H1 (cell line): ENCODE results near the gene TMEM236. TPM values are rescaled to one million over a fixed set of nuclear protein-coding genes. Genes with fewer than 3 reads are reported as not detected.

ENCODE experiments used
- CTCF ChIA-PET: fragments of 300-600 bp; sonication (Branson Sonifier 250); formaldehyde crosslinking; loops from one replicate; lab custom pipeline; 2021; ENCODE audit not compliant: partially characterized antibody; lab: Charles Lee
- POLR2A ChIA-PET: fragments of 300-600 bp; sonication (Branson Sonifier 250); formaldehyde crosslinking; loops from one replicate; lab custom pipeline; 2021; ENCODE audit warnings: inconsistent platforms; ENCODE audit not compliant: partially characterized antibody; lab: Charles Lee
- DNase-seq, 2 experiments: peaks; one replicate each; pipeline versions ENCODE4 v3.0.0 to v3.0.0-alpha.2; 2010 to 2022; ENCODE audit warnings: low spot score in 2 of 2, low read depth in 1 of 2, mixed read lengths in 1 of 2
- FAIRE-seq: peaks from 2 replicates; lab custom pipeline; 2011; peaks lifted over from hg19 to GRCh38; lab: Jason Lieb, UNC
- H2AFZ ChIP-seq: 2 replicates; pipeline ENCODE4 v1.8.1; 2012; ENCODE audit warnings: low read length, inconsistent platforms
- H2AK5ac ChIP-seq: 2 replicates; pipeline ENCODE4 v1.6.1; 2013; ENCODE audit warnings: low read depth, low read length
- H2BK120ac ChIP-seq: replicated peaks from 2 replicates; pipeline ENCODE3; 2013; ENCODE audit warnings: low read depth, low read length, inconsistent platforms
- H2BK12ac ChIP-seq: 2 replicates; pipeline ENCODE4 v1.6.1; 2013; ENCODE audit warnings: low read depth, low read length
- H2BK15ac ChIP-seq: 2 replicates; pipeline ENCODE4 v1.6.1; 2013; ENCODE audit warnings: low read length
- H2BK20ac ChIP-seq: 2 replicates; pipeline ENCODE4 v1.6.1; 2013; ENCODE audit warnings: low read length
- H2BK5ac ChIP-seq: 2 replicates; pipeline ENCODE4 v1.6.1; 2013; ENCODE audit warnings: low read depth, low read length
- H3K14ac ChIP-seq: 2 replicates; pipeline ENCODE4 v1.6.1; 2013; ENCODE audit warnings: inconsistent platforms; ENCODE audit not compliant: insufficient read length
- H3K18ac ChIP-seq: 2 replicates; pipeline ENCODE4 v1.6.1; 2013; ENCODE audit warnings: low read length; ENCODE audit errors: extremely low read depth
- H3K23ac ChIP-seq: 2 replicates; pipeline ENCODE4 v1.6.1; 2013; ENCODE audit warnings: inconsistent platforms; ENCODE audit not compliant: insufficient read length
- H3K23me2 ChIP-seq: 2 replicates; pipeline ENCODE4 v1.6.1; 2013; ENCODE audit warnings: low read depth, low read length
- H3K27ac ChIP-seq: 2 replicates; pipeline ENCODE4 v1.6.1; 2011; ENCODE audit warnings: low read depth, low read length, inconsistent platforms
- H3K27me3 ChIP-seq, 4 experiments: replicated peaks in 1 of 4; 1 replicate in 1 of 4; 2 replicates in 3 of 4; pipeline versions ENCODE4 v1.6.1 to v1.8.1; 2011 to 2013; ENCODE audit warnings: low read length in 3 of 4, mild to moderate bottlenecking in 3 of 4, inconsistent platforms in 2 of 4, mixed read lengths in 2 of 4, moderate library complexity in 1 of 4; ENCODE audit not compliant: control insufficient read depth in 3 of 4, insufficient read depth in 3 of 4; ENCODE audit errors: extremely low read depth in 1 of 4
- H3K36me3 ChIP-seq, 4 experiments: 2 replicates each; pipeline versions ENCODE4 v1.6.1 to v1.8.1; 2011 to 2013; ENCODE audit warnings: mild to moderate bottlenecking in 4 of 4, low read length in 3 of 4, moderate library complexity in 2 of 4, control low read depth in 1 of 4, inconsistent platforms in 1 of 4; ENCODE audit not compliant: insufficient read depth in 4 of 4, control insufficient read depth in 2 of 4
- H3K4ac ChIP-seq: replicated peaks from 2 replicates; pipeline ENCODE3; 2013; ENCODE audit warnings: low read length, low read depth, mixed read lengths, inconsistent platforms; ENCODE audit not compliant: insufficient read length
- H3K4me1 ChIP-seq, 4 experiments: replicated peaks in 1 of 4; 1 replicate in 1 of 4; 2 replicates in 3 of 4; pipeline versions ENCODE4 v1.6.1 to v1.8.1; 2011 to 2013; ENCODE audit warnings: low read length in 3 of 4, inconsistent platforms in 2 of 4, mixed read lengths in 1 of 4; ENCODE audit not compliant: insufficient read depth in 4 of 4, control insufficient read depth in 3 of 4
- H3K4me2 ChIP-seq, 2 experiments: 2 replicates each; pipeline versions ENCODE4 v1.6.1 to v1.8.1; 2011 to 2013; ENCODE audit warnings: low read depth in 2 of 2, low read length in 2 of 2, control low read depth in 1 of 2, inconsistent platforms in 1 of 2, mild to moderate bottlenecking in 1 of 2; ENCODE audit not compliant: insufficient read depth in 1 of 2
- H3K4me3 ChIP-seq, 4 experiments: fragments of 200-600, 300-600 bp in 1 of 4; sonication (generic), shearing (Covaris generic), sonication (Bioruptor Twin) in 1 of 4; 2 replicates each; pipeline versions ENCODE4 v1.5.1 to v1.8.1; 2011 to 2016; ENCODE audit warnings: low read length in 4 of 4, low read depth in 3 of 4, control low read depth in 2 of 4, inconsistent platforms in 2 of 4, mild to moderate bottlenecking in 2 of 4, mixed read lengths in 1 of 4, moderate library complexity in 1 of 4; ENCODE audit not compliant: insufficient read depth in 2 of 4; ENCODE audit errors: extremely low read depth in 1 of 4
- H3K56ac ChIP-seq: replicated peaks from 2 replicates; pipeline ENCODE3; 2013; ENCODE audit warnings: low read depth, mild to moderate bottlenecking, mixed read lengths, low read length, inconsistent platforms; ENCODE audit not compliant: insufficient read length
- H3K79me1 ChIP-seq: 2 replicates; pipeline ENCODE4 v1.6.1; 2013; ENCODE audit warnings: low read depth, low read length, control low read depth
- H3K79me2 ChIP-seq, 2 experiments: 2 replicates each; pipeline versions ENCODE4 v1.6.1 to v1.8.1; 2012 to 2013; ENCODE audit warnings: low read length in 2 of 2, mild to moderate bottlenecking in 2 of 2, inconsistent platforms in 1 of 2; ENCODE audit not compliant: insufficient read depth in 2 of 2, control insufficient read depth in 1 of 2
- H3K9ac ChIP-seq, 4 experiments: replicated peaks in 1 of 4; 1 replicate in 1 of 4; 2 replicates in 3 of 4; pipeline versions ENCODE4 v1.6.1 to v1.8.1; 2011 to 2013; ENCODE audit warnings: low read depth in 3 of 4, low read length in 3 of 4, control low read depth in 2 of 4, mild to moderate bottlenecking in 2 of 4, moderate library complexity in 2 of 4, inconsistent platforms in 1 of 4; ENCODE audit errors: extremely low read depth in 1 of 4
- H3K9me3 ChIP-seq, 2 experiments: 2 replicates each; pipeline versions ENCODE4 v1.6.1 to v1.8.1; 2012 to 2013; ENCODE audit warnings: mild to moderate bottlenecking in 2 of 2, moderate library complexity in 2 of 2, control low read depth in 1 of 2, inconsistent platforms in 1 of 2, low read depth in 1 of 2, low read length in 1 of 2, mixed read lengths in 1 of 2; ENCODE audit not compliant: insufficient read depth in 2 of 2
- H4K20me1 ChIP-seq, 2 experiments: replicated peaks in 1 of 2; 2 replicates each; pipeline versions ENCODE3 to v1.8.1; 2011 to 2013; ENCODE audit warnings: inconsistent platforms in 2 of 2, low read length in 2 of 2, mild to moderate bottlenecking in 1 of 2; ENCODE audit not compliant: insufficient read depth in 2 of 2, control insufficient read depth in 1 of 2
- H4K5ac ChIP-seq: 2 replicates; pipeline ENCODE4 v1.6.1; 2013; ENCODE audit warnings: low read length, low read depth, mixed read lengths, inconsistent platforms; ENCODE audit not compliant: insufficient read length
- H4K8ac ChIP-seq: 2 replicates; pipeline ENCODE4 v1.8.0; 2013; ENCODE audit warnings: mild to moderate bottlenecking, moderate library complexity, low read length, inconsistent platforms; ENCODE audit not compliant: insufficient read depth; ENCODE audit errors: extremely low read depth
- H4K91ac ChIP-seq: replicated peaks from 2 replicates; pipeline ENCODE3; 2013; ENCODE audit warnings: low read length, mixed read lengths, inconsistent platforms; ENCODE audit not compliant: insufficient read length
- CTCF ChIP-seq, 3 experiments: IDR thresholded peaks; 1 replicate in 2 of 3; 2 replicates in 1 of 3; pipeline versions ENCODE4 v1.5.1 to v1.6.1; 2011; ENCODE audit warnings: low read length in 3 of 3, mild to moderate bottlenecking in 3 of 3, inconsistent platforms in 2 of 3, low read depth in 1 of 3, moderate library complexity in 1 of 3; ENCODE audit not compliant: insufficient read depth in 1 of 3; ENCODE audit errors: control extremely low read depth in 1 of 3
- JUN ChIP-seq: IDR thresholded peaks from 2 replicates; pipeline ENCODE4 v1.6.1; 2011; ENCODE audit warnings: low read depth, mild to moderate bottlenecking, improper control_type of control experiment, low read length
- RAD21 ChIP-seq, 2 experiments: IDR thresholded peaks in 1 of 2; conservative IDR thresholded peaks in 1 of 2; 2 replicates each; pipeline ENCODE4 v1.6.1; 2011; ENCODE audit warnings: low read depth in 2 of 2, low read length in 2 of 2, improper control_type of control experiment in 1 of 2, inconsistent platforms in 1 of 2, mild to moderate bottlenecking in 1 of 2, moderate library complexity in 1 of 2
- WGBS, 2 experiments: shearing (Covaris generic) in 1 of 2; methylation state at CpG; one replicate each; pipeline versions ENCODE4 v1.1.6 to v1.1.7; 2013 to 2015; ENCODE audit warnings: low lambda C conversion rate in 2 of 2, mixed read lengths in 2 of 2, inconsistent platforms in 1 of 2, low coverage in 1 of 2, missing lambda C conversion rate in 1 of 2; ENCODE audit not compliant: insufficient replicate concordance in 2 of 2, insufficient coverage in 1 of 2, insufficient read length in 1 of 2; ENCODE audit errors: extremely low coverage in 1 of 2, missing lambda C conversion rate in 1 of 2; 5-methylcytosine and 5-hydroxymethylcytosine counted together
- polyA plus RNA-seq, 7 experiments: library from polyadenylated mRNA; depleted of rRNA in 3 of 7; stranded (reverse) in 5 of 7; unstranded in 2 of 7; fragments of >200 nt in 5 of 7; fragments of 200-250 nt in 2 of 7; gene quantifications; 1 replicate in 5 of 7; 2 replicates in 1 of 7; 4 replicates in 1 of 7; pipeline versions ENCODE4 v1.2.1 to v1.2.3, GENCODE V29; 2011 to 2013; ENCODE audit warnings: missing spikeins in 2 of 7, mixed read lengths in 2 of 7
- total RNA-seq: library from RNA; stranded (reverse); fragmentation: NEBNext Ultra II Directional; extraction: Animal tissue kit (Norgen Biotek cat#: 25700); gene quantifications from 2 replicates; pipeline ENCODE4 v1.2.1, GENCODE V29; 2021

The TMEM236 gene
- total and polyA plus RNA-seq, 2 of the 8 experiments (the other 6 are each of a cell fraction or from before 2014, with no cell fraction given) = 0.02 to 0.07 TPM

GRCh38 chr10:17805921-17806577, 54.0 kb downstream of the TMEM236 start:
- WGBS, 2 experiments = 79% methylated on average over 7 of the region's 7 CpGs; no CpG with 5 or more reads in 1 of the 2 experiments
- no peaks in the 10 kb centered on the region for H3K4me1 ChIP-seq
- FAIRE-seq = no peak
- 0 out of 2 replicates have a peak overlapping the region, but pooled peaks have one; percentile 48 for H2BK20ac ChIP-seq
- H4K5ac ChIP-seq = no peak overlapping the region
- no peak overlapping the region for H2AFZ ChIP-seq
- no peak overlapping the region for H3K23ac ChIP-seq
- H3K9ac ChIP-seq = no peak overlapping the region
- no peak overlapping the region for H2BK120ac ChIP-seq
- no peak overlapping the region for H3K14ac ChIP-seq
- 0 out of 2 replicates have a peak overlapping the region, but pooled peaks have one; percentile 39 for H2BK12ac ChIP-seq
- no peaks in the 10 kb centered on the region for H3K79me1 ChIP-seq
- POLR2A ChIA-PET = no interaction called here
- no peaks in the 10 kb centered on the region for H3K27me3 ChIP-seq
- no peak overlapping the region for H3K56ac ChIP-seq
- H3K4me3 ChIP-seq = no peak overlapping the region
- H3K79me2 ChIP-seq = no peaks in the 10 kb centered on the region
- H3K23me2 ChIP-seq = peaks cover 2% of the 10 kb centered on the region; the same call in 1 of the 2 replicates
- H3K18ac ChIP-seq = no peak overlapping the region
- no peak overlapping the region for H3K4me2 ChIP-seq
- TF ChIP-seq RAD21 (IDR thresholded peaks at IDR 0.05 in 1 of 2, conservative IDR thresholded peaks at IDR 0.05 in 1 of 2; ENCODE audit: low read depth in 2 of 2, low read length in 2 of 2) = peak; percentile 28 to 48; a peak in 3 of 4 replicates
- peak in 2 of 3 experiments; percentile 20 to 45; a peak in 1 of 4 replicates for TF ChIP-seq CTCF (IDR thresholded peaks at IDR 0.05; ENCODE audit: control extremely low read depth in 1 of 3, insufficient read depth in 1 of 3, low read depth in 1 of 3, low read length in 3 of 3)
- no peak for TF ChIP-seq JUN
- TF ChIP-seq, all 59 proteins: peak for 2
- H3K27ac ChIP-seq = no peak overlapping the region
- CTCF ChIA-PET = interaction anchor here (0.7 to 1.4 kb wide), 2 partner anchors 20 to 427 kb away, joined by 3 to 6 read pairs; no protein-coding TSS in a partner anchor
- H4K20me1 ChIP-seq = peaks cover 0 to 2% of the 10 kb centered on the region in 2 experiments
- H3K36me3 ChIP-seq = no peaks in the 10 kb centered on the region
- no peak for DNase-seq
- no peak overlapping the region for H2BK5ac ChIP-seq
- no peak overlapping the region for H4K91ac ChIP-seq
- H2AK5ac ChIP-seq = no peak overlapping the region
- no peak overlapping the region for H3K4ac ChIP-seq
- no peak overlapping the region for H4K8ac ChIP-seq
- H2BK15ac ChIP-seq = no peak overlapping the region
- no peaks in the 10 kb centered on the region for H3K9me3 ChIP-seq
